HG02981 (cell line): ENCODE data around the gene LBHD2.
A peak's percentile ranks its signal among the peaks of the same experiment; 100 is the strongest.
"Not testable (repeated sequence)": the region's sequence is repeated elsewhere in the genome, so short reads cannot be mapped to it uniquely, and the experiment has no call there.

Source experiments
- ATAC-seq: cut with Tn5 transposase; IDR thresholded peaks from one replicate; pipeline ENCODE4 v1.9.1; 2021; ENCODE audit warnings: mild to moderate bottlenecking, moderate library complexity; ENCODE audit not compliant: unreplicated experiment

LBHD2 gene

DNA sequence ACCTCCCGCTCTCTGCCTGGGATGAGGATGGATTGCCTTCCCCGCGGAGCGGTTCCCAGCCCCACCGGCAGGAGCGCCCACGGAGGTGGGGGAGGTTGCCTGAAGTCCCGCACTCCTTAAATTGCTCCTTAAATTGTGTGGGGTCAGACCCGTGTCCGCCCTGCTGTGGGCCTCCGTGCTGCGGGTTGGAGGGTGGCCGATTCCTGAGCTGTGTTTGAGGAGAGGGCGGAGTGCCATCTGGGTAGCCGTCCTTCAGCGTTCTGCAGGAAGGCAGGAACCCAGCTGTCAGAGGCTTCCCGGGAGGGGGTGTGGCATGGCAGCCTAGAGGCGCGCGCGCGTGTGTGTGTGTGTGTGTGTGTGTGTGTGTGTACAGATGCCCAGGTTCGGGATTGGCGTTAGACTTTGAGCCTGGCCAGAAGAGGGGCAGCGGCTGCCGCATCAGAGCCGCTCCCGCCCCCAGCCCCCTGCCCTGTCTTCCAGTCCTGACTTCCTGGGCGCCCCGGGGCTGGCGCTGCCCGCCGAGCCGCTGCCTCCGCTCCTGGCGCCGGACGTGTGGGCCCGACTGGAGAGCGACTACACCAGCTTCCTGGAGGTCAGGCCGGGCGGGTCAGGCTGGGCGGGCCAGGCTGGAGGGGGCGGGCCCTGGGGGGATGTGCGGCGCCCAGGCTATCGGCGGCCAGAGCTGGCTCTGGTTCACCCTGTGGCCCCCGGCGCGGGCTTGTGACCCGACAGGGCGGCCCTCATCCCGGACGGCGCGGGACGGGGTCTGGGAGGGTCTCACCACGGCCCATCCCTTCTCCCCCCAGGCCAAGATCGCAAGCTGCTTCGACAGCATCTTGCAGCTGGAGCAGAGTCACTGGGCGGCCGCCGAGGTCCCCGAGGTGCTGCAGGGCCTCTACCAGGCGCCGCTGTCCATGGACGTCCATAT is 19.7 kb downstream of the LBHD2 start:
- no peak for ATAC-seq

DNA sequence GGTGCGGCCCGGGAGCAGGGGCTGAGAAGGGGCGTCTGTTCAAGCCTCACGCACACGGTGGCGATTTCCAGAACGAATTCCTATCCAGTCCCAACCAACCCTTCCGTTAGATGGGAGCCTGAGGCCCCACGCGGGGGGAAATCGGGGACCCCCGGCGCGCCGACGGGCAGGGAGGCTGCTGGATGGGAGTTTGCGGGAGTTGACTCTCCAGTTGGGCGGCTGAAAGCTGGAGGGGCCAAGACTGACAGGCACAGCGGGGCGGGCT is 20.3 kb downstream of the LBHD2 start:
- ATAC-seq: no peak

DNA sequence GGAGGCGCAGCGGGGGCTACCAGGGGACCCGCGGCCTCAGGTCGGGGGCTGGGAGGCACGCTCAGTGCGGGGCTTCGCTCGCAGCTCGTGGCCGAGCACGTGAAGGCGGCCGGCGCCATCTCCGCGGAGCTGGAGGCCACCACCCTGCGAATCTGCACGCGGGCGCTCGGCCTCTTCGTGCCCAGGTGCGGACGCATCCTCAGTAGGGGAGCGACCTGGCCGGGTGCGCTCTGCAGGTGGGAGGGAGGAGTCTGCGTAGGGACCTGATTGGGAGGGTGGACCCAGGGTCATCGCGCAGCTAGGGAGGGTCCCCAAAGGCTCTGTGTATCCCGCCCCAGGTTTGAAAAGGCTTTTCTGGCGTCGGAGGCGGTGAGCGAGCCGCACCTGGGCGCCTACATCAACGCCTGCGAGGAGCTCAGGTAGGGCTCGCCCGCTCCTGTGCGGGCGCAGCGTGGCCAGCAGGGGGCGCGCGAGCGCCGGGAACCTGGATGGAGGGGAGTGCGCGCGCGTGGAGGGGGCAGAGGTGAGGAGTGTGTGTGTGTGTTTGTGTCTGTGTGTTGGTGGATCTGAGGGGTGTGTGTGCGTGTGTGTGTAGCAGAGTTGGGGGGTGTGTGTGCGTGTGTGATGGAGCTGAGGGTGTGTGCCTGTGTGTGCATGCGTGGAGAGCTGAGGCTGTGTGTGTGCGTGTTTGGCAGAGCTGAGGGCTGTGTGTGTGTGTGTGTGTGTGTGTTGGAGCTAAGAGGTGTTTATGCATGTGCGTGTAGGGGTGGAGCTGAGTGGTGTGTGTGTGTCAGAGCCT is 20.8 kb downstream of the LBHD2 start:
- peak; percentile 49 for ATAC-seq

- ATAC-seq: no peak
These were observed 21.7 kb downstream of the LBHD2 start for GRCh38 chr14:103105580-103106150.

GRCh38 chr14:103107455-103107854 is 23.4 kb downstream of the LBHD2 start:
- ATAC-seq: no peak

DNA sequence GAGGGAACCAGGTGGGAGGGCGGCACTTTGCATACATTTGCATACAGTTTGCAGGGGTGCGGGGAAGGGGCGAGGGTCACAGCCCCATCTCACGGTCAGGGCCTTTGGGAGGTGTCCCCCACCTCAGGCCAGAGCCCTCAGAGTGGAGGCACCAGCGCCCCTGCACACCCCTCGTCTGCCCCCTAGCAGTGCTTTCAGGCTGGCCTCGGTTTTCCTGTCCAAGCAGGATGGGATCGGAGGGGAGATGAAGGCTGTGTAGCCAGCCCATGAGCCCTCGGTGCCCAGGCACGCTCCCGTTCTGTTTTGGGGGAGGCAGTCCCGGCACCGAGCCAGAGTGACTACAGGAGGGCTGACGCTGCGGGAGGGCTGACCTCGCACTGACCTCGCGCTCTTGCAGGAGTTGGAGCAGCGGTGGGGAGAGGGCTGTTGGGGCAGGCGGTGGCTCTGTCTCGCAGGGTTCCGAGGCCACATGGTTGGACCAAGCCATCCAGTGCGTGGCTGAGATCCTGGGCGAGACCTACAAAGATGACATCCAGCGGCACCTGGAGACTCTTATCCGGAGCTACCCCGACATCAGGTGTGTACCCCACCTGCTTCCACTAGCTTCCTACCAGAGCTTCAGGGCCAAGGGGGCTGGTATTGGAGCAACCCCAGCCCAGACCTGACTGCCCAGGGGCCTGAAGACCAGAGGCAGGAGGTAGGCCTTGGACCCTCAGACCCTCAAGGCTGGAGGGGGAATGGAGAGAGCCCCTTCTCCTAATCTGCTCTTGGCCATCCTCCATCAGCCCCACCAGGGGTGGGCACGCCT is 24.1 kb downstream of the LBHD2 start:
- ATAC-seq: no peak

DNA sequence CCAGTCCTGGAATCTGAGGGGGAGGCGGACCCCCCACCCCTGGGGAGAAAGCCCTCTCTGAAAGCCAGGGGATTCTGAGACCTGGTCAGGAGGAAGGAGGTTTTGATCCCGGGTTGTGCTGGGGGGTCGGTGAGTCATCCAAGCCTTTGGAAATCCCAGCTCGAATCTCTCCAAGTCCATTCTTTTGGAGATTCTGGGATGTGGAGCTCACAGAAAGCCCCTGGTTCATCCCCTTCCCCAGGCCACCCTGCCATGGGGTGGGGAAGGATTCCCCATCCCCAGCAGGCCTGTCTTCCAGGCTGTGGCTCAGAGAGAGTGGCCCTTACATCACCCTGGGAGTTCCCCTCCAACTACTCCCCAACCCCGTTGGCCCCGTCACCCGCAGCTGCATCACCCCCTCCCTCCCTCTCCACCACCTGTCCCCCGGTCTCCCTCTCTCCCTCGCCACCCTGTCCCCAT is 24.8 kb downstream of the LBHD2 start:
- peak; percentile 37 for ATAC-seq

- ATAC-seq: no peak
These were observed 25.8 kb downstream of the LBHD2 start for GRCh38 chr14:103109535-103110441.

GRCh38 chr14:103110681-103111231 is 26.7 kb downstream of the LBHD2 start:
- ATAC-seq: no peak

DNA sequence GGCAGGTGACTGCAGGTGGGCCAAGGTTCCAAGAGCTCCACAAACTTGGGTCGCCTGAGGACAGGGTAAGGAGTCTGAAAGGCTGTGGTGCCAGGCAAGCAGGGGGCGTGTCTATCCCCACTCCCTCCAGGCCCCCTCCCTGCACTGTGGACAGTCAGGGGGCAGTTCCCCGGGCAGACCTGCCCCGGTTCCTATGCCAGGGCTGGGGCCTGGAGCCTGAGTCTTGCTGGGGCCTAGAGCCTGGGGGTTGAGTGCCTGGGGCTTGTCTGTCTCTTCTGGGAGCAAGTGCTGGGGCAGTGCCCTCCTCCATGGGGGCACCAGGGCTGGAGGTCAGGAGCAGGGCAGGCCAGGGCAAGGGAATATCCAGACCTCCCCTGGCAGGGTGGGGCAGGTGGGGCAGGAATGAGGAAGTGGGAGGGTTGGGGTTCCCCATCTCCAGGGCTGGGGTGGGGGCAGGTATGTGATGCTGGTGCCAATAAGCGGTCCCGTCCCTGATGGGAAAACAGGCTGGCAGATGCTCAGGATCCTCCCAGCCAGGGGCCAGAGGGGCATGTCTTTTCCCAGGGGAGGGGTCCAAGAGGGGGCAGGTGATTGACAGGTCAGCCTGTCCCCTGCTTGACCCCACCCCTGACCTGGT is 27.3 kb downstream of the LBHD2 start:
- ATAC-seq: no peak

- no peak for ATAC-seq
These were observed 28.6 kb downstream of the LBHD2 start for GRCh38 chr14:103112400-103113243.

- no peak for ATAC-seq
These were observed 29.3 kb downstream of the LBHD2 start for GRCh38 chr14:103113303-103113702.

DNA sequence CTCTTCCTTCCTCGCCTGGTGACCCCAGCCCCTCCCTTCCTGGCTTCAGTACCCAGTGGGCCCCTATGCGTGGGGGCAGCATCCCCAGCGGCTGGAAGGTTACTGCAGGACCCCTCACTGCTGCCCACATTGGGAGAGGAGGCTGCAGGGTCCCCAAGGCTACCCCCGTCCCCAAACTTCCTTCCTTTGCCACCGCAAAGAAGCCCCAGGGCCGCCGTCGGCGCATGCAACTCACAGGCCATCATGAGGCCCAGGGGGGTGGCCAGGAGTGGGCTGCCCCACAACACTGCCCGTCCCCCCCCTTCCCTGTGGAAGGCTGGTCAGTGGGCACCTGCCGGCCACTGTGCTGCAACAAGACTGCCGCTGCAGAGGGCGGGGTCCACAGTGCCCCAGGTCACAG is 29.8 kb downstream of the LBHD2 start:
- ATAC-seq: no peak

GRCh38 chr14:103115086-103115679 is 31.2 kb downstream of the LBHD2 start:
- not testable (repeated sequence) for ATAC-seq

DNA sequence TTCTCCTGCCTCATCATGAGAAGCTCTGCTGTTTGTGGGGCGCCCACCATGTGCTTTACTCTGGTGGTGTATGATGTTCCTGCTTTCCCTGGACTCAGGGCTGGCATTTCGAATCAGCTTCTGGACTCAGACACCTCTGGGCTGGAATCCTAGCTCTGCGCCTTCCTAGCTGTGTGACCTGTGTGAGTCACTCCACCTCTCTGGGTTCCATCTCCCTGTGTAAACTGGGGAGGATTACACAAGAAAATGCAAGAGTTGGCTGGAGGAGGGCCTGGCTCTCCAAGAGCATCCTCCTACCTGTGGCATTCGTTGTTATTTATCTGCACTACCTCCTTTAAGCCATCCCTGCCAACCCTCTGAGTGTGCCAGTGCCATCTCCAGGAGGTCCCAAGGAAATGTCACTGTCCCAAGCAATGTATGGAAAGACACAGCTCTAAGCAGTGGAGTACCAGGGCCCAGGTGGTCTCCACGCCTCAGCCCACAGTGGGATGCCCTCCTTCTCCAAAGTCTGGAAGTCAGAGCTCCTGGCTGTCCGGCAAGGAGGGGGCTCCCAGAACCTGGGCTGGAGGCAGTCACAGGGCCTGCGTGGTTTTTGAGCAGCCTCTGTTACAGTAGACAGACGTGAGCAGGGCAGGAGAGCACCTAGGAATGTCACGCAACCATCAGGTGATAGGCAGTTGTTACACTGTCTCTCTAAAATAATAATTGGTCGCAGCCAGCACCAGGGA is 32.0 kb downstream of the LBHD2 start:
- ATAC-seq: no peak

DNA sequence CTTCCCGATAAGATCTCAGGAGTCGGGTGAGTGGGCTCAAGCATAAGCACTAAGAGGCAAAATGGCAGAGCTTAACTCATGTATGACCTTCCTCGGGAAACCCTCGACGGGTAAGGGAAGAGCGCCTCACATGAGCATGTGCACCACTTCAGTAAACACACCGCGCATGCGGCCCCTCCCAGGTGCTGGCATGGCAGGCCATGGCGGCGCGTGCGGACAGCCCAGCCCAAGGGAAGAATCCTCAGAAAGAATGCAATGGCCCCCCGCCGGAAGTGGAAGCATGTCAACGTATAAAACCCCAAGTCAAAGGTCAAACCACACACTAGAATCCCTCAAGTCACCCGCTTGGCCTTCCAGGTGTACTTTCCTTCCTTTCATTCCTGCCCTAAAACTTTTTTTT is 32.6 kb downstream of the LBHD2 start:
- ATAC-seq: no peak

DNA sequence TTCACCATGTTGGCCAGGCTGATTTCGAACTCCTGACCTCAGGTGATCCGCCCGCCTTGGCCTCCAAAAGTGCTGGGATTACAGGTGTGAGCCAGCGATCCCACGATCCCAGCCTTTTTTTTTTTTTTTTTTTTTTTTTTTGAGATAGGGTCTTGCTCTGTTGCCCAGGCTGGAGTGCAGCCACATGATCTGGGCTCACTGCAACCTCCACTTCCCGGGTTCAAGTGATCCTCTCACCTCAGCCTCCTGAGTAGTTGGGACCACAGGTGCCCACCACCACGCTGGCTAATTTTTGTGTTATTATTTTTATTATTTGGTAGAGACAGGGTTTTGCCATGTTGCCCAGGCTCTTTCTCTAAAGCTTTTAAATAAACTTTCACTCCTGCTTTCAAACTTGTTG is 33.5 kb downstream of the LBHD2 start:
- ATAC-seq: not testable (repeated sequence)
